Measurements from ENCODE around the gene TIMM21. TPM values are rescaled to one million over a fixed set of nuclear protein-coding genes. Genes with fewer than 3 reads are reported as not detected.

The TIMM21 gene, protein sequence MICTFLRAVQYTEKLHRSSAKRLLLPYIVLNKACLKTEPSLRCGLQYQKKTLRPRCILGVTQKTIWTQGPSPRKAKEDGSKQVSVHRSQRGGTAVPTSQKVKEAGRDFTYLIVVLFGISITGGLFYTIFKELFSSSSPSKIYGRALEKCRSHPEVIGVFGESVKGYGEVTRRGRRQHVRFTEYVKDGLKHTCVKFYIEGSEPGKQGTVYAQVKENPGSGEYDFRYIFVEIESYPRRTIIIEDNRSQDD
- 42.5 to 76.0 TPM (median 58.0 TPM) in 3 replicates for polyA plus RNA-seq
- 122 TPM for polyA plus RNA-seq (2011; ENCODE audit: low read depth)
- polyA plus RNA-seq (2011; cell fraction: cytosol; rRNA removed) = 46.1 and 54.5 TPM in 2 replicates
- polyA plus RNA-seq (2011; cell fraction: nucleus; rRNA removed) = 45.5 and 58.7 TPM in 2 replicates
- 31.5 and 52.6 TPM in 2 replicates for polyA plus RNA-seq (2012; ENCODE audit: low replicate concordance)
- 20.5 to 31.8 TPM (median 22.3 TPM) in 3 replicates for polyA minus RNA-seq
- polyA minus RNA-seq (2011; cell fraction: cytosol; rRNA and poly(A)+ RNA removed) = 14.0 TPM
- polyA minus RNA-seq (2011; cell fraction: nucleus; rRNA and poly(A)+ RNA removed) = 8.7 and 13.0 TPM in 2 replicates

DNA sequence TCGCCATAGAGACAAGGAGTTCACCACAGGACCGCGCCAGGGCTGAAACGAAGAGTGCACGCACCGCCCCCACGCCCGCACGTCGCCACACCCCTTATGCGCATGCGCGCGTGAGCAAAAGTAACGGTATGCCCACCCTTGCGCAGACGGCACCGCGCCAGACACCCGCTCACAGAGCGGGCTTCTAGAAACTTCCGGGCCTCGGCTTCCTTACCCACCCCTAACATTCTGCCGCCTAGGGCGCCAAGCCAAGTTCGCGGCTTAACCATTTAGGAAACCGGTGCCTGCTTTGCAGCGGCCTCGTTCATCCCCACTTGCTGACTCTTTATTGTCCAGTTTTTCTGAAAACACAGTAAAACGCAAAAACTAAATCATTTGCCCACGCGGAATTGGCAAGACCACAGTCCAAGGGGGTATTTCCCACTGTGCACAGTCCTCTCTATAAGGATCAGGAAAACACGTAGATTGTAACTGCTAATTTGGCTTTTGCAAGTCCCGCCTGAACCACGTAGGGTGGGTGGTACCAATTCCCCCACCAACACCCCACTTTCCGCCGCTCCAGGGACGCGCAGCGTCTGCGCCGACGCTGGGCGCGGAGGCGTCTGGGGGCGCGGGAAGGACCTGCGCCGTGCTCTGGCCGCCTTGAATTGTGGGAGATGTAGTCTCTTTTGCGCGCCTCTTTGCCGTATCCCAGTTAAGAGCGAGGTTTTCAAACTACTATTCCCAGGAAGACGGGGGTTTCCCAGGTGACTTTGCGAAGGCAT, at the start of gene TIMM21, which contains the start of gene FBXO15:
TIMM21 (plus strand) TSS at position 745 of the 764 bp plus-strand sequence. CDS start 286 bp downstream, outside the sequence.
FBXO15 (minus strand) TSS at position 56 of the 764 bp plus-strand sequence; CDS start at position 7, 49 bp downstream.
- Histone ChIP-seq H3K79me2 (ENCODE audit: control insufficient read depth, insufficient read depth, low read length) (peaks cover 45% of the 10 kb centered on the region), H3K4me3 (ENCODE audit: control insufficient read depth in 2 of 3, extremely low read depth in 1 of 3, insufficient read depth in 2 of 3, low read depth in 1 of 3, low read length in 3 of 3) (peak within 1 kb of the TSS; percentile 70 to 98 (median 82)), H3K9ac (ENCODE audit: control insufficient read depth, extremely low read depth, insufficient read depth, low read length) (peak within 1 kb of the TSS; percentile 89), H3K9me3 (ENCODE audit: control insufficient read depth, low read depth, low read length) (no peaks in the 10 kb centered on the region), H3K4me1 (ENCODE audit: control insufficient read depth, extremely low read depth, insufficient read depth, low read length) (peaks cover 17% of the 10 kb centered on the region), H4K20me1 (ENCODE audit: control insufficient read depth, extremely low read depth, insufficient read depth, low read length) (no peaks in the 10 kb centered on the region), H3K4me2 (ENCODE audit: control insufficient read depth, extremely low read depth, insufficient read depth, low read depth, low read length) (peak within 1 kb of the TSS; percentile 90), H3K27me3 (ENCODE audit: control insufficient read depth, extremely low read depth, insufficient read depth, low read length) (no peaks in the 10 kb centered on the region), H2AFZ (ENCODE audit: control insufficient read depth, low read length) (peak within 1 kb of the TSS; percentile 94), H3K9me1 (ENCODE audit: control insufficient read depth, extremely low read depth, insufficient read depth, low read length) (peaks cover 3% of the 10 kb centered on the region), H3K27ac (ENCODE audit: control insufficient read depth, insufficient read depth, low read length) (peak within 1 kb of the TSS; percentile 87), H3K36me3 (ENCODE audit: control insufficient read depth in 2 of 2, extremely low read depth in 1 of 2, insufficient read depth in 2 of 2, low read length in 2 of 2) (peaks cover 8 to 14% of the 10 kb centered on the region in 2 experiments)
- peak; percentile 80 for DNase-seq (ENCODE audit: low read depth, low spot score)
- dilution Hi-C loops (cut with MboI; ENCODE audit: extremely low pct_ligation_motif_present, low sequenced_read_pairs) = no loop called here
- FAIRE-seq = peak; percentile 66
- TF ChIP-seq, protein P1, sequence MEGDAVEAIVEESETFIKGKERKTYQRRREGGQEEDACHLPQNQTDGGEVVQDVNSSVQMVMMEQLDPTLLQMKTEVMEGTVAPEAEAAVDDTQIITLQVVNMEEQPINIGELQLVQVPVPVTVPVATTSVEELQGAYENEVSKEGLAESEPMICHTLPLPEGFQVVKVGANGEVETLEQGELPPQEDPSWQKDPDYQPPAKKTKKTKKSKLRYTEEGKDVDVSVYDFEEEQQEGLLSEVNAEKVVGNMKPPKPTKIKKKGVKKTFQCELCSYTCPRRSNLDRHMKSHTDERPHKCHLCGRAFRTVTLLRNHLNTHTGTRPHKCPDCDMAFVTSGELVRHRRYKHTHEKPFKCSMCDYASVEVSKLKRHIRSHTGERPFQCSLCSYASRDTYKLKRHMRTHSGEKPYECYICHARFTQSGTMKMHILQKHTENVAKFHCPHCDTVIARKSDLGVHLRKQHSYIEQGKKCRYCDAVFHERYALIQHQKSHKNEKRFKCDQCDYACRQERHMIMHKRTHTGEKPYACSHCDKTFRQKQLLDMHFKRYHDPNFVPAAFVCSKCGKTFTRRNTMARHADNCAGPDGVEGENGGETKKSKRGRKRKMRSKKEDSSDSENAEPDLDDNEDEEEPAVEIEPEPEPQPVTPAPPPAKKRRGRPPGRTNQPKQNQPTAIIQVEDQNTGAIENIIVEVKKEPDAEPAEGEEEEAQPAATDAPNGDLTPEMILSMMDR (optimal IDR thresholded peaks at IDR 0.05 in 1 of 3, IDR thresholded peaks at IDR 0.05 in 1 of 3, conservative IDR thresholded peaks at IDR 0.05 in 1 of 3; ENCODE audit: extremely low read depth in 1 of 3, insufficient read depth in 2 of 3, low read length in 3 of 3) = no peak
- no peak for TF ChIP-seq EZH2 (IDR thresholded peaks at IDR 0.05; ENCODE audit: low read length)

DNA sequence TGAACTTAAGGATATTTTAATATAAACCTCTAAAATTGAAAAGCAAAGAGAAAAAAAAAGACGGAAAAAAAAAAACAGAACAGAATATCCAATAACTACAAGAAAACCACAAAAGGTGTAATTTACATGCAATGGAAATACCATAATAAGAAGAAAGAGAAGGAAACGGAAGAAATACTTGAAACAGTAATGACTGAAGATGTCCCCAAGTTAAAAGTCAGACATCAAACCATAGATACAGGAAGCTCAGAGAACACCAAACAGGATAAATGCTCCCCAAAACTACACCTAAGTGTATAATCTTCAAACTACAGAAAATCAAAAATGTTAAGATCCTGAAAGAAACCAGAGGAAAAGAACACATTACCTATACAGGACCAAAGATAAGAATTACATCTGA, 39.9 kb upstream of the TIMM21 start:
- H3K4me2 ChIP-seq (ENCODE audit: control insufficient read depth, extremely low read depth, insufficient read depth, low read depth, low read length) = no peak overlapping the region
- no peaks in the 10 kb centered on the region for H3K9me3 ChIP-seq (ENCODE audit: control insufficient read depth, low read depth, low read length)
- H3K4me3 ChIP-seq (ENCODE audit: control insufficient read depth in 2 of 3, extremely low read depth in 1 of 3, insufficient read depth in 2 of 3, low read depth in 1 of 3, low read length in 3 of 3) = no peak overlapping the region
- FAIRE-seq (no peak), DNase-seq (ENCODE audit: low read depth, low spot score) (no peak)
- H3K9ac ChIP-seq (ENCODE audit: control insufficient read depth, extremely low read depth, insufficient read depth, low read length) = no peak overlapping the region
- H3K36me3 ChIP-seq (ENCODE audit: control insufficient read depth in 2 of 2, extremely low read depth in 1 of 2, insufficient read depth in 2 of 2, low read length in 2 of 2) = no peaks in the 10 kb centered on the region
- H3K27me3 ChIP-seq (ENCODE audit: control insufficient read depth, extremely low read depth, insufficient read depth, low read length) = no peaks in the 10 kb centered on the region
- H3K4me1 ChIP-seq (ENCODE audit: control insufficient read depth, extremely low read depth, insufficient read depth, low read length) = no peaks in the 10 kb centered on the region
- no peak overlapping the region for H3K27ac ChIP-seq (ENCODE audit: control insufficient read depth, insufficient read depth, low read length)
- H2AFZ ChIP-seq (ENCODE audit: control insufficient read depth, low read length) = no peak overlapping the region
- H4K20me1 ChIP-seq (ENCODE audit: control insufficient read depth, extremely low read depth, insufficient read depth, low read length) = no peaks in the 10 kb centered on the region
- no peaks in the 10 kb centered on the region for H3K79me2 ChIP-seq (ENCODE audit: control insufficient read depth, insufficient read depth, low read length)
- H3K9me1 ChIP-seq (ENCODE audit: control insufficient read depth, extremely low read depth, insufficient read depth, low read length) = no peaks in the 10 kb centered on the region
- TF ChIP-seq, protein P1 (optimal IDR thresholded peaks at IDR 0.05 in 1 of 3, IDR thresholded peaks at IDR 0.05 in 1 of 3, conservative IDR thresholded peaks at IDR 0.05 in 1 of 3; ENCODE audit: extremely low read depth in 1 of 3, insufficient read depth in 2 of 3, low read length in 3 of 3) = no peak
- TF ChIP-seq EZH2 (IDR thresholded peaks at IDR 0.05; ENCODE audit: low read length) = no peak
- dilution Hi-C loops (cut with MboI; ENCODE audit: extremely low pct_ligation_motif_present, low sequenced_read_pairs) = no loop called here
